ENCODE measurements around the gene KRT20.

DNA sequence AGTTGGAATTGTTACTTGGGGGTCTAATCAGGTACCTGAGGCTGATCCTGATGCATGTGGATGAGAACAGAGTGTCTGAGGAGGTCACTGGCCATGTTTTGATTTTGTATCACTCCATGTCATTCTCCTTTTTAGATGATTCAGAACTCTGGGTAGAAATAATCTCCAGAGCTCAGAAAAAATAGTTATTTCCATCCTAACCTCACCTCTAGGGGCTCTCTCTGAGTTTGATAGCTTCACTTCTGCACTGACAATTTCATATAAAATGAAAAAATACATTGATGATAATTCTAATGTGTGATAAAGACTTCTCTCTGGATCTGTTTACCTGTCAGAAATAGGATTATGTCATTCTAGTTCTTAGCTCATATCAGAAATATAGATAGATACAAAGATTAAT lies 11.8 kb downstream of the KRT20 start:
- TF ChIP-seq SIN3A (IDR thresholded peaks at IDR 0.05; ENCODE audit: borderline replicate concordance, insufficient read depth, low read depth, low read length) (no peak), CTCF (IDR thresholded peaks at IDR 0.05) (0 out of 2 replicates have a peak, but pooled peaks have one; percentile 6), POLR2AphosphoS5 (IDR thresholded peaks at IDR 0.05; ENCODE audit: low read depth, low read length) (no peak)
- TF ChIP-seq, protein P1, sequence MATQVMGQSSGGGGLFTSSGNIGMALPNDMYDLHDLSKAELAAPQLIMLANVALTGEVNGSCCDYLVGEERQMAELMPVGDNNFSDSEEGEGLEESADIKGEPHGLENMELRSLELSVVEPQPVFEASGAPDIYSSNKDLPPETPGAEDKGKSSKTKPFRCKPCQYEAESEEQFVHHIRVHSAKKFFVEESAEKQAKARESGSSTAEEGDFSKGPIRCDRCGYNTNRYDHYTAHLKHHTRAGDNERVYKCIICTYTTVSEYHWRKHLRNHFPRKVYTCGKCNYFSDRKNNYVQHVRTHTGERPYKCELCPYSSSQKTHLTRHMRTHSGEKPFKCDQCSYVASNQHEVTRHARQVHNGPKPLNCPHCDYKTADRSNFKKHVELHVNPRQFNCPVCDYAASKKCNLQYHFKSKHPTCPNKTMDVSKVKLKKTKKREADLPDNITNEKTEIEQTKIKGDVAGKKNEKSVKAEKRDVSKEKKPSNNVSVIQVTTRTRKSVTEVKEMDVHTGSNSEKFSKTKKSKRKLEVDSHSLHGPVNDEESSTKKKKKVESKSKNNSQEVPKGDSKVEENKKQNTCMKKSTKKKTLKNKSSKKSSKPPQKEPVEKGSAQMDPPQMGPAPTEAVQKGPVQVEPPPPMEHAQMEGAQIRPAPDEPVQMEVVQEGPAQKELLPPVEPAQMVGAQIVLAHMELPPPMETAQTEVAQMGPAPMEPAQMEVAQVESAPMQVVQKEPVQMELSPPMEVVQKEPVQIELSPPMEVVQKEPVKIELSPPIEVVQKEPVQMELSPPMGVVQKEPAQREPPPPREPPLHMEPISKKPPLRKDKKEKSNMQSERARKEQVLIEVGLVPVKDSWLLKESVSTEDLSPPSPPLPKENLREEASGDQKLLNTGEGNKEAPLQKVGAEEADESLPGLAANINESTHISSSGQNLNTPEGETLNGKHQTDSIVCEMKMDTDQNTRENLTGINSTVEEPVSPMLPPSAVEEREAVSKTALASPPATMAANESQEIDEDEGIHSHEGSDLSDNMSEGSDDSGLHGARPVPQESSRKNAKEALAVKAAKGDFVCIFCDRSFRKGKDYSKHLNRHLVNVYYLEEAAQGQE (IDR thresholded peaks at IDR 0.05; ENCODE audit: insufficient read depth in 1 of 2, low read depth in 2 of 2, low read length in 1 of 2), result no peak
